ENCODE data around the gene MYO15A.

The MYO15A gene

GRCh38 chr17:18158022-18158600 lies 49.6 kb downstream of the MYO15A start:
- no peak overlapping the region for H3K9ac ChIP-seq (ENCODE audit: insufficient read length, low read depth)
- H3K36me3 ChIP-seq (ENCODE audit: insufficient read depth, insufficient read length, low read length), result no peaks in the 10 kb centered on the region
- TF ChIP-seq YY1 (IDR thresholded peaks at IDR 0.05; ENCODE audit: insufficient read depth, insufficient read length), result no peak
- TF ChIP-seq ZNF274 (IDR thresholded peaks at IDR 0.05; ENCODE audit: low read depth, low read length), result no peak
- no peak for TF ChIP-seq SUZ12 (IDR thresholded peaks at IDR 0.05; ENCODE audit: extremely low read depth, insufficient read depth, insufficient read length)
- no peaks in the 10 kb centered on the region for H3K9me3 ChIP-seq (ENCODE audit: insufficient read depth, low read length)
- peaks cover 5% of the 10 kb centered on the region for H3K4me1 ChIP-seq (ENCODE audit: insufficient read depth, insufficient read length)
- H3K27me3 ChIP-seq (ENCODE audit: insufficient read depth, insufficient read length), result no peaks in the 10 kb centered on the region
- no peak overlapping the region for H3K4me3 ChIP-seq (ENCODE audit: insufficient read length, low read depth)
- no peak for DNase-seq (ENCODE audit: low read depth, low spot score)

GRCh38 chr17:18159551-18160120 lies 51.1 kb downstream of the MYO15A start:
- peaks cover 7% of the 10 kb centered on the region for H3K4me1 ChIP-seq (ENCODE audit: insufficient read depth, insufficient read length)
- no peak overlapping the region for H3K4me3 ChIP-seq (ENCODE audit: insufficient read length, low read depth)
- H3K9me3 ChIP-seq (ENCODE audit: insufficient read depth, low read length), result no peaks in the 10 kb centered on the region
- no peaks in the 10 kb centered on the region for H3K36me3 ChIP-seq (ENCODE audit: insufficient read depth, insufficient read length, low read length)
- TF ChIP-seq ZNF274 (IDR thresholded peaks at IDR 0.05; ENCODE audit: low read depth, low read length) (no peak), YY1 (IDR thresholded peaks at IDR 0.05; ENCODE audit: insufficient read depth, insufficient read length) (no peak), SUZ12 (IDR thresholded peaks at IDR 0.05; ENCODE audit: extremely low read depth, insufficient read depth, insufficient read length) (no peak)
- no peak for DNase-seq (ENCODE audit: low read depth, low spot score)
- no peaks in the 10 kb centered on the region for H3K27me3 ChIP-seq (ENCODE audit: insufficient read depth, insufficient read length)
- no peak overlapping the region for H3K9ac ChIP-seq (ENCODE audit: insufficient read length, low read depth)

GRCh38 chr17:18160128-18160856 lies 51.7 kb downstream of the MYO15A start:
- no peak for DNase-seq (ENCODE audit: low read depth, low spot score)
- Histone ChIP-seq H3K4me3 (ENCODE audit: insufficient read length, low read depth) (no peak overlapping the region), H3K4me1 (ENCODE audit: insufficient read depth, insufficient read length) (peaks cover 7% of the 10 kb centered on the region), H3K36me3 (ENCODE audit: insufficient read depth, insufficient read length, low read length) (no peaks in the 10 kb centered on the region), H3K27me3 (ENCODE audit: insufficient read depth, insufficient read length) (no peaks in the 10 kb centered on the region), H3K9me3 (ENCODE audit: insufficient read depth, low read length) (no peaks in the 10 kb centered on the region), H3K9ac (ENCODE audit: insufficient read length, low read depth) (no peak overlapping the region)
- TF ChIP-seq SUZ12 (IDR thresholded peaks at IDR 0.05; ENCODE audit: extremely low read depth, insufficient read depth, insufficient read length) (no peak), ZNF274 (IDR thresholded peaks at IDR 0.05; ENCODE audit: low read depth, low read length) (no peak), YY1 (IDR thresholded peaks at IDR 0.05; ENCODE audit: insufficient read depth, insufficient read length) (no peak)

GRCh38 chr17:18161207-18162145 lies 52.9 kb downstream of the MYO15A start:
- H3K36me3 ChIP-seq (ENCODE audit: insufficient read depth, insufficient read length, low read length), result no peaks in the 10 kb centered on the region
- no peak for DNase-seq (ENCODE audit: low read depth, low spot score)
- peaks cover 7% of the 10 kb centered on the region for H3K4me1 ChIP-seq (ENCODE audit: insufficient read depth, insufficient read length)
- H3K9ac ChIP-seq (ENCODE audit: insufficient read length, low read depth), result no peak overlapping the region
- no peak for TF ChIP-seq YY1 (IDR thresholded peaks at IDR 0.05; ENCODE audit: insufficient read depth, insufficient read length)
- no peak for TF ChIP-seq SUZ12 (IDR thresholded peaks at IDR 0.05; ENCODE audit: extremely low read depth, insufficient read depth, insufficient read length)
- TF ChIP-seq ZNF274 (IDR thresholded peaks at IDR 0.05; ENCODE audit: low read depth, low read length), result no peak
- no peaks in the 10 kb centered on the region for H3K27me3 ChIP-seq (ENCODE audit: insufficient read depth, insufficient read length)
- no peaks in the 10 kb centered on the region for H3K9me3 ChIP-seq (ENCODE audit: insufficient read depth, low read length)
- H3K4me3 ChIP-seq (ENCODE audit: insufficient read length, low read depth), result no peak overlapping the region

GRCh38 chr17:18163547-18163946 lies 55.0 kb downstream of the MYO15A start:
- no peak for TF ChIP-seq ZNF274 (IDR thresholded peaks at IDR 0.05; ENCODE audit: low read depth, low read length)
- TF ChIP-seq SUZ12 (IDR thresholded peaks at IDR 0.05; ENCODE audit: extremely low read depth, insufficient read depth, insufficient read length), result no peak
- no peak for TF ChIP-seq YY1 (IDR thresholded peaks at IDR 0.05; ENCODE audit: insufficient read depth, insufficient read length)
- Histone ChIP-seq H3K9me3 (ENCODE audit: insufficient read depth, low read length) (no peaks in the 10 kb centered on the region), H3K9ac (ENCODE audit: insufficient read length, low read depth) (no peak overlapping the region), H3K36me3 (ENCODE audit: insufficient read depth, insufficient read length, low read length) (no peaks in the 10 kb centered on the region), H3K4me1 (ENCODE audit: insufficient read depth, insufficient read length) (peaks cover 7% of the 10 kb centered on the region), H3K27me3 (ENCODE audit: insufficient read depth, insufficient read length) (no peaks in the 10 kb centered on the region), H3K4me3 (ENCODE audit: insufficient read length, low read depth) (no peak overlapping the region)
- DNase-seq (ENCODE audit: low read depth, low spot score), result no peak

- H3K9me3 ChIP-seq (ENCODE audit: insufficient read depth, low read length), result no peaks in the 10 kb centered on the region
- no peak overlapping the region for H3K9ac ChIP-seq (ENCODE audit: insufficient read length, low read depth)
- H3K27me3 ChIP-seq (ENCODE audit: insufficient read depth, insufficient read length), result no peaks in the 10 kb centered on the region
- H3K36me3 ChIP-seq (ENCODE audit: insufficient read depth, insufficient read length, low read length), result no peaks in the 10 kb centered on the region
- no peak for TF ChIP-seq ZNF274 (IDR thresholded peaks at IDR 0.05; ENCODE audit: low read depth, low read length)
- no peak for TF ChIP-seq YY1 (IDR thresholded peaks at IDR 0.05; ENCODE audit: insufficient read depth, insufficient read length)
- no peak for TF ChIP-seq SUZ12 (IDR thresholded peaks at IDR 0.05; ENCODE audit: extremely low read depth, insufficient read depth, insufficient read length)
- peaks cover 4% of the 10 kb centered on the region for H3K4me1 ChIP-seq (ENCODE audit: insufficient read depth, insufficient read length)
- no peak overlapping the region for H3K4me3 ChIP-seq (ENCODE audit: insufficient read length, low read depth)
- DNase-seq (ENCODE audit: low read depth, low spot score), result no peak
Measured at GRCh38 chr17:18166894-18167293, 58.3 kb downstream of the MYO15A start.
